DMS153 treated with DMSO at 0.1 percent for 48 hours (cell line): ENCODE measurements around the gene POTEI.
"Not testable (repeated sequence)": the region's sequence is repeated elsewhere in the genome, so short reads cannot be mapped to it uniquely, and the experiment has no call there.

Experiments used
- DNase-seq: peaks from one replicate; lab custom pipeline; 2025; ENCODE audit not compliant: unreplicated experiment; lab: John Stamatoyannopoulos, UW

POTEI gene

GRCh38 chr2:130491073-130491472 lies 18.1 kb downstream of the POTEI start:
- DNase-seq = not testable (repeated sequence)

DNA sequence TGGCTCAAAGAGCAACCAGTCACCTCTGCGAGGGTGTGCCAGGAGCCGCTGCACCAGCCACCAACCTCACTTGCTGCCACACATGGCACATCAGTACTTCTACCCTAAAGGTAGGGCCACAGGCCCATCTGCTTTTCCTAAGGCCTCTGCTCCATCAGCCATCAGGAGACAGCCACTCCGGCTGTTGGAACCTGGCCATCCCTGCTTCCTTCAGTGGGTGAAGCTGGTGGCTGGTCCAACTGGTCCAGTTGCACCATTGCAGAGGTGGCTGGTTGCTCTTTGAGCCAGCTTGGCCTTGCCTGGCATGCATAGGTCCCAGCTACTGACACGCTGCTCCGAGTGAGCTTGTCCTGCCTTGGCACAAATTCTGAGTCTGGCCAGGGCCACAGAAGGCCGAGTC lies 53.7 kb downstream of the POTEI start:
- DNase-seq = not testable (repeated sequence)

- DNase-seq = not testable (repeated sequence)
These were observed 54.4 kb downstream of the POTEI start for GRCh38 chr2:130454712-130455083.

DNA sequence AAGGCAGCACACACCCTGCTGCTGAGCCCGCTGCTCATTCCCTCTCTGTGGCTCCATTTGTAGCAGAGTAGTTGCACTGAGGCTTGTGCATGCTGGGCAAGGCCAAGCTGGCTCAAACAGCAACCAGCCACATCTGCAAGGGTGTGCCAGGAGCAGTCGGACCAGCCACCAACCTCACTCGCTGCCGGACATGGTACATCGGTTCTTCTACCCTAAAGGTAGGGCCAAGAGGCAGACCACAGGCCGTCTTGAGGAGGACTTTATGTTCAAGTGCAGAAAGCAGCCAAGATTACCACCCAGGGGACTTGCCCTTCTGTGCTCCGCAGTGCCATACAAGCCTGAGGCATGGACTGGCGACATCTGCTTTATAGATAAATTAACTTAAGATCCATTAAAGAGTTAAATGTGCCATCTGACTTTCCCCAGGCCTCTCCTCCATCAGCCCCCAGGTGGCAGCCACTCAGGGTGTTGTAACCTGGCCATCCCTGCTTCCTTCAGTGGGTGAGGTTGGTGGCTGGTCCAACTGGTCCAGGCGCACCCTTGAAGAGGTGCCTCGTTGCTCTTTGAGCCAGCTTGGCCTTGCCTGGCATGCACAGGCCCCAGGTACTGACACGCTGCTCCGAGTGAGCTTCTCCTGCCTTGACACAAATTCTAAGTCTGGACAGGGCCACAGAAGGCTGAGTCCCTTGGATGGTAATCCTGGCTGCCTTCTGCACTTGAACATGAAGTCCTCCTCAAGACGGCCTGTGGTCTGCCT lies 55.0 kb downstream of the POTEI start:
- not testable (repeated sequence) for DNase-seq

DNA sequence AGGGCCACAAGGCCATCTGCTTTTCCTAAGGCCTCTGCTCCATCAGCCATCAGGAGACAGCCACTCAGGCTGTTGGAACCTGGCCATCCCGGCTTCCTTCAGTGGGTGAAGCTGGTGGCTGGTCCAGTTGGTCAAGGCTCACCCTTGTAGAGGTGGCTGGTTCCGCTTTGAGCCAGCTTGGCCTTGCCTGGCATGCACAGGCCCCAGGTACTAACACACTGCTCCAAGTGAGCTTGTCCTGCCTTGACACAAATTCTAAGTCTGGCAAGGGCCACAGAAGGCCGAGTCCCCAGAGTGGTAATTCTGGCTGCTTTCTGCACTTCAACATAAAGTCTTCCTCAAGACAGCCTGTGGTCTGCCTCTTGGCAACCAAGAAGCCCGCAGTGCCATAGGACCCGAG lies 56.2 kb downstream of the POTEI start:
- not testable (repeated sequence) for DNase-seq

DNA sequence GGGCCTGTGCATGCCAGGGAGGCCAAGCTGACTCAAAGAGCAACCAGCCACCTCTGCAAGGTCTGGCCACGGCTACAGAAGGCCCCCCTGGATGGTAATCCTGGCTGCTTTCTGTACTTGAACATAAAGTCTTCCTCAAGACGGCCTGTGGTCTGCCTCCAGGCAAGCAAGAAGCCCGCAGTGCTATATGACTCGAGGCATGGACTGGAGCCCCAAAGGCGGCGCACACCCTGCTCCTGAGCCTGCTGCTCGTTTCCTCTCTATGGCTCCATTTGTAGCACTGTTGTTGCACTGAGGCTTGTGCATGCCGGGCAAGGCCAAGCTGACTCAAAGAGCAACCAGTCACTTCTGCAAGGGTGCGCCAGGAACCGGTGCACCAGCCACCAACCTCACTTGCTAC lies 57.3 kb downstream of the POTEI start:
- DNase-seq = not testable (repeated sequence)

GRCh38 chr2:130451278-130451677 lies 57.9 kb downstream of the POTEI start:
- DNase-seq = not testable (repeated sequence)

DNA sequence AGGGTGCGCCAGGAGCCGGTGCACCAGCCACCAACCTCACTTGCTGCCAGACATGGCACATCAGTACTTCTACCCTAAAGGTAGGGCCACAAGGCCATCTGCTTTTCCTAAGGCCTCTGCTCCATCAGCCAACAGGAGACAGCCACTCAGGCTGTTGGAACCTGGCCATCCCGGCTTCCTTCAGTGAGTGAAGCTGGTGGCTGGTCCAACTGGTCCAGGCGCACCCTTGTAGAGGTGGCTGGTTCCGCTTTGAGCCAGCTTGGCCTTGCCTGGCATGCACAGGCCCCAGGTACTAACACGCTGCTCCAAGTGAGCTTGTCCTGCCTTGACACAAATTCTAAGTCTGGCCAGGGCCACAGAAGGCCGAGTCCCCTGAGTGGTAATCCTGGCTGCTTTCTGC lies 58.8 kb downstream of the POTEI start:
- DNase-seq = not testable (repeated sequence)

- not testable (repeated sequence) for DNase-seq
These were observed 81.5 kb downstream of the POTEI start for GRCh38 chr2:130427631-130428030.

DNA sequence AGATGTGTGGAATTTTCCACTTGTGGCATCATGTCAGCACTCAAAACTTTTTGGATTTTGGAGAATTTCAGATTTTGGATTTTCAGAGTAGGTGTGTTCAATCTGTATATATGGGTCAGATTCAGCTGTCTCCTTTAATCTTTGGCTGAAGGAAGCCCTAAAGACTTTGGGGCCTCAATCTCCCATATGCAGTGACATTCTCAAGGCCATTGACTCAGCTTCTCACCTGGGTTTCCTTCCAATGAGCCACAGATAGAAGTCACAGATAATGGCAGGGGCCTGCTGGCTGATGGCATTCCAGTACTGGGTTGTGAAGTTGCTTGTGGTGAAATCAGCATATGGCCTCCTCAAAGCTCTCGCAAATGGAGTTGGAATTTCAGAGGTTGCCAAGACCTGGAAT lies 90.3 kb downstream of the POTEI start:
- DNase-seq = not testable (repeated sequence)

DNA sequence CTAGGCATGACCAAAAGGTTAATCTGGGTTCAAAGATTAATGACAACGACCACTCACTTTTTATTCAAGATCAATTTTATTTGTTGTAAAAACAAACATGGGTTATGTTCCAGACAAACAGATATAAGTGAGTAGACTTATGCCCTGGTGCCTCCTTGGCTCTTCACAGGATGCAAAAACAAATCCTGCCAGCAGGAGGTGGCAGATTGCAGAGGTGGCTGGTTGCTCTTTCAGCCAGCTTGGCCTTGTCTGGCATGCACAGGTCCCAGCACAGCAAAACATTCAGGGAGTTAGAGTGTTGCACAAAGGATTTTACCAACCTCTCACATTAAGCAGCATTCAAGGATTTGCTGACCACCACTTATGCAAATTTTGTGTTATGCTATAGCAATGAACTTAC lies 92.4 kb downstream of the POTEI start:
- not testable (repeated sequence) for DNase-seq
